ENCODE results near the gene CDK13.
"Not testable (repeated sequence)": the region's sequence is repeated elsewhere in the genome, so short reads cannot be mapped to it uniquely, and the experiment has no call there.

CDK13 gene

DNA sequence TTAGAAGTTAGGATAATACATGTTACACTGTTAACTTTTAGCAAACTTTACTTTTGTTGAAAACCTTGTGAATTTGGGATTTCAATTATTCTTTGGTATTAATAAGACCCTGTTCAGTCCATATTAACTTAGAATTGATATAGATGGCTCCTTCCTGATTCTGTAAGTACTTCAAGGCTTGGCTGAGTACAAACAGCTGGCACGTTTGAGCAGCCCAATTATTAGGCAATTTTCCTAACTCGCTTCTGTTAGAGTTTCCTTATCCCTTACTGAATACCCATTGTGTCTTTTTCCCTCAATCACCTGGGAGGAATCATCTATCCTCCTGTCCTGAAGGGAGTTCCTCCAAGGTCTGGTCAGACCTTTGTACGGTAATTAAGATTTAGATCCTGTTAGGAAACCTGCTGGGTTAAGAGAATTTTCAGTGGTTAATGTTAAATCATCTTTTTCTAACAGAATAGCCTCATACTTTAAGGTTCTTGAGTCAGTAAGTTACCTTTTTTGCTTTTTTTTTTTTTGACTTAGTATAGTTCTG lies 195.6 kb downstream of the CDK13 start:
- not testable (repeated sequence) for DNase-seq (ENCODE audit: low read depth in 4 of 4, low spot score in 1 of 4)

- DNase-seq (ENCODE audit: low read depth in 4 of 4, low spot score in 1 of 4), result no peak
Measured at GRCh38 chr7:40147371-40148246, 197.6 kb downstream of the CDK13 start.

GRCh38 chr7:40148247-40148580 lies 198.2 kb downstream of the CDK13 start:
- not testable (repeated sequence) for DNase-seq (ENCODE audit: low read depth in 4 of 4, low spot score in 1 of 4)

- no peak for DNase-seq (ENCODE audit: low read depth in 4 of 4, low spot score in 1 of 4)
Measured at GRCh38 chr7:40148671-40149070, 198.6 kb downstream of the CDK13 start.

Measured in stimulated activated CD4-positive, alpha-beta T cell treated with anti-CD3 and anti-CD28 coated beads, Interleukin-1b, Interleukin-23, amount 100 ng/mL, for 24 hours (primary cell).